ENCODE results near the gene ZIM2. TPM values are rescaled to one million over a fixed set of nuclear protein-coding genes. Genes with fewer than 3 reads are reported as not detected.

ZIM2 gene
- total RNA-seq, 6 experiments from 2014 or later: 0.22 to 1.8 TPM; not detected in 4

- ATAC-seq (no peak), DNase-seq (no peak)
- TF ChIP-seq, protein P1, sequence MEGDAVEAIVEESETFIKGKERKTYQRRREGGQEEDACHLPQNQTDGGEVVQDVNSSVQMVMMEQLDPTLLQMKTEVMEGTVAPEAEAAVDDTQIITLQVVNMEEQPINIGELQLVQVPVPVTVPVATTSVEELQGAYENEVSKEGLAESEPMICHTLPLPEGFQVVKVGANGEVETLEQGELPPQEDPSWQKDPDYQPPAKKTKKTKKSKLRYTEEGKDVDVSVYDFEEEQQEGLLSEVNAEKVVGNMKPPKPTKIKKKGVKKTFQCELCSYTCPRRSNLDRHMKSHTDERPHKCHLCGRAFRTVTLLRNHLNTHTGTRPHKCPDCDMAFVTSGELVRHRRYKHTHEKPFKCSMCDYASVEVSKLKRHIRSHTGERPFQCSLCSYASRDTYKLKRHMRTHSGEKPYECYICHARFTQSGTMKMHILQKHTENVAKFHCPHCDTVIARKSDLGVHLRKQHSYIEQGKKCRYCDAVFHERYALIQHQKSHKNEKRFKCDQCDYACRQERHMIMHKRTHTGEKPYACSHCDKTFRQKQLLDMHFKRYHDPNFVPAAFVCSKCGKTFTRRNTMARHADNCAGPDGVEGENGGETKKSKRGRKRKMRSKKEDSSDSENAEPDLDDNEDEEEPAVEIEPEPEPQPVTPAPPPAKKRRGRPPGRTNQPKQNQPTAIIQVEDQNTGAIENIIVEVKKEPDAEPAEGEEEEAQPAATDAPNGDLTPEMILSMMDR (IDR thresholded peaks at IDR 0.05): no peak
- no peak for TF ChIP-seq POLR2A (IDR thresholded peaks at IDR 0.05)
- Histone ChIP-seq H3K27ac (no peak overlapping the region), H3K36me3 (no peaks in the 10 kb centered on the region), H3K4me1 (peaks cover 0 to 9% (median 0%) of the 10 kb centered on the region in 4 donors), H3K27me3 (no peaks in the 10 kb centered on the region), H3K9me3 (no peaks in the 10 kb centered on the region), H3K4me3 (no peak overlapping the region)
- WGBS (ENCODE audit: insufficient coverage, low coverage, low lambda C conversion rate, missing lambda C conversion rate): 48% methylated on average over 4 of the region's 5 CpGs
- intact Hi-C loops (cut with DNase I): no loop called here
Measured at GRCh38 chr19:56834564-56835375, 5.8 kb downstream of the ZIM2 start.

DNA sequence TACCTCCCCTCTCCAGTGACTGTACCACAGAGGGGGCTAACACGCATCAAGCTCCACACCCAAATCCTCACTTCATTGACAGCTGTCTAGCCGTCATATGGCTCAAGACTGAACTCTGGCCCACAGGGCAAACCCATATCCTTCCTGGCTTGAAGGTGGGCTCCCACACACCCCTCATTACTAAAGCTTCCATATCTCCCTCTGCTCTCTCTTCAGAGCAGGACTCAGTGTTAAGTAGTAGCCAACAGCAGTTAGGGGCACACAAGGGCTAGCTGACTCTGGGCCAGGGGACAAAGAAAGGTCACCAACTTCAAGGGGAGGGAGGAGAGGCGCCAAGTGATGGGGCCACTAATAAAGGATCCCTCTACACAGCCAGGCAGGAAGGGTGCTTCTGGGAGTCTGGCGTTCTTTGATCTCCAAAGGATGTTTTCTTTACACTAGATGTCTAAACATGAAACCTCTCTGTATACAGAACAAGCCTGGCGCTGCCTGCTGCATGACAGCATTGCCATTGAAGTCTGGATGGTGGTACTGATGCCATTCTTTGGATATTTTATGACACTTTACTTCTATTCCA lies 8.1 kb downstream of the ZIM2 start:
- H3K4me1 ChIP-seq: peaks cover 0 to 9% (median 0%) of the 10 kb centered on the region in 4 donors
- H3K9me3 ChIP-seq: no peaks in the 10 kb centered on the region
- no peak for DNase-seq
- 57% methylated on average over 4 of the region's 5 CpGs for WGBS (ENCODE audit: insufficient coverage, low coverage, low lambda C conversion rate, missing lambda C conversion rate)
- H3K4me3 ChIP-seq: no peak overlapping the region
- TF ChIP-seq POLR2A (IDR thresholded peaks at IDR 0.05): no peak
- TF ChIP-seq, protein P1 (IDR thresholded peaks at IDR 0.05): no peak
- H3K27ac ChIP-seq: no peak overlapping the region
- no peaks in the 10 kb centered on the region for H3K27me3 ChIP-seq
- intact Hi-C loops (cut with DNase I): no loop called here
- ATAC-seq: no peak
- no peaks in the 10 kb centered on the region for H3K36me3 ChIP-seq

DNA sequence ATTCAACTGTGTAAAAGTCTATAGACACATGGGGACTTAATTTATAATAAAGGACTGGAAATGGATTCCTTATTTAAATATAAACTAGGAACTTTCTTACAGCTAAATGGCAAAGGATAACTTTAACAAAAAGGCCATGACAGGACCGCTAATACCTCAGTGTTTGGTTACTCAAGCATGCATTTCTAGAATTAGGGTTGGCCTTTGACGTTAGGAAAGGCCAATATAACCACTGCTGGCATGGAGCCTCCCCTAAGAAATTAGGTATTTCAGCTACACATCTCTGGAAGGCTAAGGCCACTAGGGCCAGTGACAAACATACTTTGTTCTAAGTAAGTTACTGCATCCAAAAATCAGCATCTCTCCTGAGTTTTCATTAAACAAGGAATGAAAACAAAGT lies 9.3 kb downstream of the ZIM2 start:
- H3K4me3 ChIP-seq: no peak overlapping the region
- ATAC-seq (no peak), DNase-seq (no peak)
- intact Hi-C loops (cut with DNase I): no loop called here
- 48% methylated on average over 2 of the region's 2 CpGs for WGBS (ENCODE audit: insufficient coverage, low coverage, low lambda C conversion rate, missing lambda C conversion rate)
- no peak overlapping the region for H3K27ac ChIP-seq
- no peaks in the 10 kb centered on the region for H3K27me3 ChIP-seq
- TF ChIP-seq, protein P1 (IDR thresholded peaks at IDR 0.05): no peak
- no peak for TF ChIP-seq POLR2A (IDR thresholded peaks at IDR 0.05)
- no peaks in the 10 kb centered on the region for H3K9me3 ChIP-seq
- no peaks in the 10 kb centered on the region for H3K36me3 ChIP-seq
- peaks cover 0 to 9% (median 0%) of the 10 kb centered on the region in 4 donors for H3K4me1 ChIP-seq

GRCh38 chr19:56829596-56829995 lies 10.9 kb downstream of the ZIM2 start:
- intact Hi-C loops (cut with DNase I): no loop called here
- H3K4me3 ChIP-seq: no peak overlapping the region
- H3K36me3 ChIP-seq: no peaks in the 10 kb centered on the region
- no peak for DNase-seq
- no peaks in the 10 kb centered on the region for H3K9me3 ChIP-seq
- H3K27ac ChIP-seq: no peak overlapping the region
- peaks cover 0 to 9% (median 0%) of the 10 kb centered on the region in 4 donors for H3K4me1 ChIP-seq
- TF ChIP-seq POLR2A (IDR thresholded peaks at IDR 0.05): no peak
- TF ChIP-seq, protein P1 (IDR thresholded peaks at IDR 0.05): no peak
- WGBS (ENCODE audit: insufficient coverage, low coverage, low lambda C conversion rate, missing lambda C conversion rate): 63% methylated on average over 2 of the region's 6 CpGs
- no peaks in the 10 kb centered on the region for H3K27me3 ChIP-seq
- ATAC-seq: no peak

Data from right lobe of liver (tissue), 6 donors.